Measurements from ENCODE around the gene BBS1. TPM values are rescaled to one million over a fixed set of nuclear protein-coding genes. Genes with fewer than 3 reads are reported as not detected.
A peak's percentile ranks its signal among the peaks of the same experiment; 100 is the strongest.

Gene BBS1
- total RNA-seq, 1 experiment from 2014 or later, result 28.4 TPM

DNA sequence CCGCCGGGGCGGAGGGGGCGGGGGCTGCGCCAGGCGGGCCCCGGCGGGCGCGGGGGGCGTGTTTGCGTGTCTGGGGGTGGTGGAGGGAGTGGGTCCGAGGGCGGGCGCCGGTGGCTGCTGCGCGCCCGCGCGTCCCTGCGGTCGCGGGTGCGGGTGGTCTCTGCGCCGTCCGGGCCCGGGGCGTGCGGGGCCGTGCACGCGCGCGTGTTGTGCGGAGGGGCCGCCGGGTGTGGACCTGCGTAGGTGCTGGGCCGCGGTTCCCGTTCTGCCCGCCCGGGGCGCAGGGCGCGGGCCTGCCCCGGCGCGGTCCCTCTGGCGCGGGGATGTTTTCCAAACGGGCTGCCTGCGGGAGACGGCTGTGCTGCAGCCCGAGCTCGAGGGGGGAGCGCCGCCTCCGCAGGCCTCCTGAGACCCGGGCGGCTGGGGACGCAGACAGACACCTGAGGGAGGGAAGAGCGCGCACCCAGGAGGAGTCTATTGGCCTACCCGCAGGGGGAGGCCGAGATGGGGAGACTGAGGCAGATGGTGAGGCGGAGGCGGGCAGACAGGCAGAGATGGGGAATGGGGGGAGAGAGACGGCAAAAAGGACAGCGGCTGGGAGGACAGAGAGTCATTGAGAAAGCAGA is 43.3 kb upstream of the BBS1 start:
- CTCF ChIA-PET, result interaction anchor here (0.5 to 1.4 kb wide), 4 partner anchors 13 to 1671 kb away, joined by 3 to 18 read pairs (median 6); partner anchors contain the start of genes DPP3 and MRPL11
- no peaks in the 10 kb centered on the region for H3K9me2 ChIP-seq (replicated peaks; ENCODE audit: low read length)
- peaks cover under 1% of the 10 kb centered on the region; the same call in 1 of the 2 replicates for H3K36me3 ChIP-seq (ENCODE audit: low read depth, low read length)
- no peaks in the 10 kb centered on the region for H3K9me3 ChIP-seq (ENCODE audit: low read length)
- H3K27ac ChIP-seq (ENCODE audit: low read length), result no peak overlapping the region
- peak; percentile 61 for ATAC-seq
- H3F3A ChIP-seq (ENCODE audit: low read length, unreplicated experiment), result no peaks in the 10 kb centered on the region
- no peaks in the 10 kb centered on the region for H4K20me1 ChIP-seq (ENCODE audit: low read length)
- H3K9ac ChIP-seq (ENCODE audit: low read length), result peak overlapping the region; percentile 73
- peaks cover 20% of the 10 kb centered on the region for H3K4me1 ChIP-seq (ENCODE audit: insufficient read depth, low read length)
- no peak for TF ChIP-seq EZH2 (IDR thresholded peaks at IDR 0.05; ENCODE audit: low read length, unreplicated experiment)
- TF ChIP-seq CTCF (conservative IDR thresholded peaks at IDR 0.05; ENCODE audit: low read depth, low read length), result peak; percentile 30; the same call in 1 of the 2 replicates
- TF ChIP-seq EZH2phosphoT487 (IDR thresholded peaks at IDR 0.05; ENCODE audit: borderline replicate concordance, low read length), result no peak
- POLR2A ChIA-PET (ENCODE audit: unreplicated experiment), result interaction anchor here (0.5 to 1.5 kb wide), 5 partner anchors 11 to 560 kb away, joined by 3 to 15 read pairs (median 9); partner anchors contain the start of genes BRMS1 and DPP3
- H3K4me3 ChIP-seq (ENCODE audit: low read length), result peak overlapping the region; percentile 92
- H3K4me2 ChIP-seq (ENCODE audit: low read length), result peak overlapping the region; percentile 100
- H3K27me3 ChIP-seq (ENCODE audit: low read length), result no peaks in the 10 kb centered on the region
- BruUV-seq (replicated peaks), result no TSS peak
- H2AFZ ChIP-seq (ENCODE audit: low read length), result peak overlapping the region; percentile 77
- DNase-seq, result peak; percentile 43
- peaks cover 14% of the 10 kb centered on the region for H3K79me2 ChIP-seq (ENCODE audit: low read length)
- intact Hi-C loops (cut with micrococcal nuclease), result loop anchor here (2.0 kb wide), 1 partner anchor 28 kb away; the partner anchor contains the start of gene MRPL11

DNA sequence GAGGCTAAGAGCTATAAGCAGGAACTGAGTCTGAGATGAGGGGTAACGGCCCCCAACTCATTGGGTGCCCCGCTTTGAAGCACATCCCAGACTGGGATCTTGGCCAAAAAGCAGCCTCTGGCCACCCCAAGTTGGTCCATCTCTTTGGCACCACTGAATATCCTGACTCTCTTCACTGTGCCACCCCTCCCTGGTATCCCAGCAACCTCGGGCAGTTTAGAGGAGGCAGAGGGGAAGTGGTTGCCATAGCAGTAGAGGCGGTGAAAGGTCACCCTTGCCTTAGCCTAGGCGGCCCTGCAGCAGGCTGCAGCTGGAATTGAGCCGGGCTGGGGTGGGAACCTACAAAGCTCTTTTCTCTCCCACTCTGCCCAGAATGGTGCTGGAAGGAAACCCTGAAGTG is 42.7 kb upstream of the BBS1 start:
- BruUV-seq (replicated peaks), result TSS peak; percentile 45
- H3K4me3 ChIP-seq (ENCODE audit: low read length), result peak overlapping the region; percentile 92
- H3K9me3 ChIP-seq (ENCODE audit: low read length), result no peaks in the 10 kb centered on the region
- no peaks in the 10 kb centered on the region for H4K20me1 ChIP-seq (ENCODE audit: low read length)
- no peak for ATAC-seq
- H3F3A ChIP-seq (ENCODE audit: low read length, unreplicated experiment), result no peaks in the 10 kb centered on the region
- ChIA-PET CTCF (interaction anchor here (0.6 kb wide), 1 partner anchor 10 kb away, joined by 3 read pairs; no protein-coding TSS in a partner anchor), POLR2A (ENCODE audit: unreplicated experiment) (interaction anchor here (1.5 kb wide), 1 partner anchor 12 kb away, joined by 15 read pairs; the partner anchor contains the start of gene DPP3)
- no peaks in the 10 kb centered on the region for H3K27me3 ChIP-seq (ENCODE audit: low read length)
- H3K36me3 ChIP-seq (ENCODE audit: low read depth, low read length), result peaks cover 3% of the 10 kb centered on the region; the same call in 1 of the 2 replicates
- peaks cover 19% of the 10 kb centered on the region for H3K4me1 ChIP-seq (ENCODE audit: insufficient read depth, low read length)
- H3K4me2 ChIP-seq (ENCODE audit: low read length), result peak overlapping the region; percentile 100
- DNase-seq, result peak; percentile 39
- H3K9ac ChIP-seq (ENCODE audit: low read length), result peak overlapping the region; percentile 73
- H3K79me2 ChIP-seq (ENCODE audit: low read length), result peaks cover 14% of the 10 kb centered on the region
- TF ChIP-seq EZH2 (IDR thresholded peaks at IDR 0.05; ENCODE audit: low read length, unreplicated experiment) (no peak), EZH2phosphoT487 (IDR thresholded peaks at IDR 0.05; ENCODE audit: borderline replicate concordance, low read length) (no peak), CTCF (conservative IDR thresholded peaks at IDR 0.05; ENCODE audit: low read depth, low read length) (no peak)
- intact Hi-C loops (cut with micrococcal nuclease), result loop anchor here (2.0 kb wide), 1 partner anchor 29 kb away; the partner anchor contains the start of gene MRPL11
- H3K27ac ChIP-seq (ENCODE audit: low read length), result no peak overlapping the region
- H3K9me2 ChIP-seq (replicated peaks; ENCODE audit: low read length), result no peaks in the 10 kb centered on the region
- no peak overlapping the region; the same call in 1 of the 2 replicates for H2AFZ ChIP-seq (ENCODE audit: low read length)

GRCh38 chr11:66468691-66469090 is 41.7 kb upstream of the BBS1 start:
- no peak overlapping the region for H3K9ac ChIP-seq (ENCODE audit: low read length)
- H3K4me2 ChIP-seq (ENCODE audit: low read length), result no peak overlapping the region
- no peak overlapping the region for H2AFZ ChIP-seq (ENCODE audit: low read length)
- H3F3A ChIP-seq (ENCODE audit: low read length, unreplicated experiment), result no peaks in the 10 kb centered on the region
- peaks cover 14% of the 10 kb centered on the region for H3K79me2 ChIP-seq (ENCODE audit: low read length)
- DNase-seq (no peak), ATAC-seq (no peak)
- H3K9me3 ChIP-seq (ENCODE audit: low read length), result no peaks in the 10 kb centered on the region
- ChIA-PET CTCF (no interaction called here), POLR2A (ENCODE audit: unreplicated experiment) (no interaction called here)
- TF ChIP-seq EZH2phosphoT487 (IDR thresholded peaks at IDR 0.05; ENCODE audit: borderline replicate concordance, low read length) (no peak), EZH2 (IDR thresholded peaks at IDR 0.05; ENCODE audit: low read length, unreplicated experiment) (no peak), CTCF (conservative IDR thresholded peaks at IDR 0.05; ENCODE audit: low read depth, low read length) (no peak)
- H3K27ac ChIP-seq (ENCODE audit: low read length), result no peak overlapping the region
- H3K27me3 ChIP-seq (ENCODE audit: low read length), result no peaks in the 10 kb centered on the region
- H3K9me2 ChIP-seq (replicated peaks; ENCODE audit: low read length), result no peaks in the 10 kb centered on the region
- no peak overlapping the region for H3K4me3 ChIP-seq (ENCODE audit: low read length)
- H3K4me1 ChIP-seq (ENCODE audit: insufficient read depth, low read length), result peaks cover 16% of the 10 kb centered on the region
- peaks cover 3% of the 10 kb centered on the region; the same call in 1 of the 2 replicates for H3K36me3 ChIP-seq (ENCODE audit: low read depth, low read length)
- no TSS peak for BruUV-seq (replicated peaks)
- intact Hi-C loops (cut with micrococcal nuclease), result no loop called here
- H4K20me1 ChIP-seq (ENCODE audit: low read length), result no peaks in the 10 kb centered on the region

All from PC-3 (cell line).